ENCODE measurements around the gene HEY2.
A peak's percentile ranks its signal among the peaks of the same experiment; 100 is the strongest.
"Not testable (repeated sequence)": the region's sequence is repeated elsewhere in the genome, so short reads cannot be mapped to it uniquely, and the experiment has no call there.

The HEY2 gene

DNA sequence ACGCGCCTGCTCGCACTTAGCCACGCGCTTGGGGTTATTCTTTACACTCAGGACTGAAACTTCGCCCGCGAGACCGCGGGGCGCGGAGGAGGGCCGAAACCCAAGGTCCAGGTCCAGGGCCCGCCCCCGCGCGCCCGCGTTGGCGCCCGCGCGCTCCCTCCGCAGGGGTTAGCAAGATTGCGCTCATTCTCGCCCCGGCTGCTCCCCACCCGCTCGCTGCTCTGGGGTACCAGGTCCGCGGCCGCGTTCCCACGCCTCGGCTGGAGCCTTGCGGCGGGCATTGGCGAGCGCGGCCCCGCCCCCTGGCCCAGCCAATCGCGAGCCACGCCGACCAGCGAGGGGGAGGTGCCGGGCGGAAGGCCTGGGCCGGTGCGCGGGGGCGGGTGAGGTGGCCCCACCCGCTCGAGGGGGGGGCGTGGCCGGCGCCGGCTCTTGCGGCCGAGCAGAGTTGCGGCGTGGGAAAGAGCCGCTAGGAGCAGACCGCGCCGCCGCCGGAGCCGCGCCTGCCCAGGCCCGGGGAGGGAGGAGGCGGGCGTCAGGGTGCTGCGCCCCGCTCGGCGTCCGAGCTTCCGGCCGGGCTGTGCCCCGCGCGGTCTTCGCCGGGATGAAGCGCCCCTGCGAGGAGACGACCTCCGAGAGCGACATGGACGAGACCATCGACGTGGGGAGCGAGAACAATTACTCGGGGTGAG, at the start of gene HEY2:
Gene HEY2, plus strand, starts transcription at position 460 of the 692 bp plus-strand sequence. Its CDS starts 145 bp downstream, at position 605.
- TF ChIP-seq, protein P1, sequence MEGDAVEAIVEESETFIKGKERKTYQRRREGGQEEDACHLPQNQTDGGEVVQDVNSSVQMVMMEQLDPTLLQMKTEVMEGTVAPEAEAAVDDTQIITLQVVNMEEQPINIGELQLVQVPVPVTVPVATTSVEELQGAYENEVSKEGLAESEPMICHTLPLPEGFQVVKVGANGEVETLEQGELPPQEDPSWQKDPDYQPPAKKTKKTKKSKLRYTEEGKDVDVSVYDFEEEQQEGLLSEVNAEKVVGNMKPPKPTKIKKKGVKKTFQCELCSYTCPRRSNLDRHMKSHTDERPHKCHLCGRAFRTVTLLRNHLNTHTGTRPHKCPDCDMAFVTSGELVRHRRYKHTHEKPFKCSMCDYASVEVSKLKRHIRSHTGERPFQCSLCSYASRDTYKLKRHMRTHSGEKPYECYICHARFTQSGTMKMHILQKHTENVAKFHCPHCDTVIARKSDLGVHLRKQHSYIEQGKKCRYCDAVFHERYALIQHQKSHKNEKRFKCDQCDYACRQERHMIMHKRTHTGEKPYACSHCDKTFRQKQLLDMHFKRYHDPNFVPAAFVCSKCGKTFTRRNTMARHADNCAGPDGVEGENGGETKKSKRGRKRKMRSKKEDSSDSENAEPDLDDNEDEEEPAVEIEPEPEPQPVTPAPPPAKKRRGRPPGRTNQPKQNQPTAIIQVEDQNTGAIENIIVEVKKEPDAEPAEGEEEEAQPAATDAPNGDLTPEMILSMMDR (conservative IDR thresholded peaks at IDR 0.05; ENCODE audit: low read length) = no peak
- peak within 1 kb of the TSS; percentile 56 for H3K4me3 ChIP-seq (ENCODE audit: low read length)
- peak; percentile 83 for DNase-seq (ENCODE audit: low read depth)

DNA sequence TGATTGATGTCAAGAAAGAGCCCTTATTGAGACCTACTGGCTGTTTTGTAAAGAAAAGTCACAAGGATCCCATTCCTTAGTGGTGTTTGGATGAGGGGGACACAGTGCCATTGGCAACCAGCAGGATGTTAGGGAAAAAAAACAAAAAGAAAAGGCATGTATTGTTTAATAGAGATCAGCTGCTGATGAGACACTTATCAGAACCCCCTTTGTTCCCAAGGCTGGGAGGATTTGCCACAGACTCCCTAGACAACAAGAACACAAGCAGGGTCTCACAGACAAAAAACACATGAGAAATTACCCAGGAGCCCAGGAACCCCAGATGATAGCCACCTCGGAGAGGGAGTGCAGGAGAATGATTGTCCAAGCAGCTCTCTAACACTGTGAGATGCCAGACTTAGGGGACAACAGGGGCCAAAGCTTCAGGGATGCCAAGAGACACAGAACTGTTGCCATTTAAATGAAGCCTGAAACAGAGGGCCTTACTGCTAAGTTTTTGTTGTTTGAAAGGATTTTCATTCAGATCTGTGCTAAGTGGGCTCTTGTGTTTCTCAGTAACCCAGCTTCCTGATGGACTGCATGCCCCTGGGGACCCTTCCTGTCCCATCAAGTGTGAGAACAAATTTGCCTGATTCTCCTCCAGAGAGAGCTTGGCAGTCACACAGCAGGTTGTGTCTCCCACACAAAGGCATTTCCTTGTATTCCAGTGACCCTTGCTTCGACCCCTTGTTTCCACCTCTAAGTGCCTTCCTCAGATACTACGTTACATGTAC, 48.7 kb upstream of the HEY2 start:
- no peak overlapping the region for H3K4me3 ChIP-seq (ENCODE audit: low read length)
- TF ChIP-seq, protein P1 (conservative IDR thresholded peaks at IDR 0.05; ENCODE audit: low read length) = no peak
- DNase-seq (ENCODE audit: low read depth) = no peak

DNA sequence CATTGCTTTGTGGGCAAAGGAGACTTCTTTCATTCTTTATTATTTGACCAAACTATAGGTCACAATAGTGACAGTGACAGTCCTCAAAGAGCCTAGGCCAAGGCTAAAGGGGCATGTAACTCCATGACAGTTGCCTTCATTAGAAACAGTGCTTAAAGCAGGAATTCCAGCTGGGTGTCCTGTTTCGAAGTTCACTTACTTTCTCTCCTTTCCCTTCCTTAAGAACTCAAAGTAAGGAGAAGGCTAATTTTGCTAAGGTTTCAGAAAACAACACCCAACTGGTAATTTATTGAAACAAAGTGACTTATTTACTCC, 48.1 kb upstream of the HEY2 start:
- TF ChIP-seq, protein P1 (conservative IDR thresholded peaks at IDR 0.05; ENCODE audit: low read length) = no peak
- no peak overlapping the region for H3K4me3 ChIP-seq (ENCODE audit: low read length)
- no peak for DNase-seq (ENCODE audit: low read depth)

DNA sequence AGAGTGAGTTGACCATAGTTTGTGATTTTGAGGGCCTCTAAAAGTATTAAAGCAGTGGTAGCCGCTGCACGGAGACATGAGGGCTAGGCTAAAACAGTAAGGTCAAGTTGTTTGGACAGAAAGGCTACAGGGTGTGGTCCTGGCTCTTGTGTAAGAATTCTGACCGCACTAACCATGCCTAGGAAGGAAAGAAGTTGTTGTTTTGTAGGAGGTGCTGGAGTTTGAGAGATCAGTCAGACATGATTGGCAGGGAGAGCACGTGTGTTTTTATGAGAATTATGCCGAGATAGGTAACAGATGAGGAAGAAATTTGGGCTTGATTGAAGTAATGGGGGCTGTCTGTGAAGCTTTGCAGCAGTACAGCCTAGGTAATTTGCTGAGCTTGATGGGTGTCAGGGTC, 45.5 kb upstream of the HEY2 start:
- H3K4me3 ChIP-seq (ENCODE audit: low read length); DNase-seq (ENCODE audit: low read depth): not testable (repeated sequence)

DNA sequence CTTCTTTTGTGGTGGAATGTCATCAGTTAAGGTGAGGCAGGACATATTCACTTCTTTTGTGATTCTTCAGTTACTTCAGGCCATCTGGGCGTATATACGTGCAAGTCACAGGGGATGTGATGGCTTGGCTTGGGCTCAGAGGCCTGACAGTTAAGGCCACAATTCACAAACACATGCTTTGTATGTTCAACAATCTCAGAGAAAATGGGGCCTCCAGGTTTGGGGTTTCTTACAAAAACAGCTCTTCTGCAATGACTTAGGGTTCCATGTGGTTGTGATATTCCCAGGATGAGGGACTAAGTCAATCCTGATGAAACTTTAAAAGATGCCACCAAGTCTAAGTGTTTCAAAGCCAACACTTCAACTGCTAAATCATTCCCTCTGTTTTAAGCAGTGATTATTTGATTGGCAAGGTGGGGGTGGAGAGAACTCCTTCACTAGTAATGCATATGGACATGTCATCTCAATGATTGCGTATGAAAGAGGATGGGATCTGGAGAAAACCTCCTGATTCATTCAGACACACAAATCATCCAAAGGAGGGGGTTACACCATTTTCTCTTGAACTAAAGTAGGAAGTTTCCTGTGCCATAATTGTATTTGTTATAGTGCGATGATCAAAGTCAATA, 41.7 kb upstream of the HEY2 start:
- DNase-seq (ENCODE audit: low read depth) = no peak
- no peak overlapping the region for H3K4me3 ChIP-seq (ENCODE audit: low read length)
- TF ChIP-seq, protein P1 (conservative IDR thresholded peaks at IDR 0.05; ENCODE audit: low read length) = no peak

DNA sequence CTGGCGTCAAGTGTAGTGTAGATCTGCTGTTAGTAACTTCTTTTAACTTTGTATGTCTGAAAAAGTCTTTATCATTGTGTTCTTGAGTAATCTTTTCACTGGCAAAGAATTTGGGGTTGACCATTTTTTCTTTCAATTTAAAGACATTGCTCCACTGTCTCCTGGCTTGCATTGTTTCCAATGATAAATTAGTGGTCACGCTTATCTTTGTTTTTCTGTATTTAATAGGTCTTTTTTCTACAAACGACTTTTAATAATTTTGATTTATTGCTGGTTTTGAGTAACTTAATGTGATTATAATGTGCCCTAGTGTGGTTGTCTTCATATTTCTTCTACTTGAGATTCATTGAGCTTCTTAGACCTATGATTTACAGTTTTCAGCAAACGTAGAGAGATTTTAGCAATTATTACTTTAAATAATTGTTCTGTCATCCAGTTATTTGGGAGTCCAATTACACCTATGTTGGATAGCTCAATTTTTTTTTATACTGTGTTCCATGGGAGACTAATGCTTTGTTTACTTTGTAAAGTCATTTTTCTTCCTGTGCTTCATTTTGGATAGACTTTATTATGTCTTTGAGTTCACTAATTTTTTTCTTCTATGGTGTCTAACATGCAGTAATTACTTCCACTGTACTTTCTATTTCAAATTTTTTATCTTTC, 38.3 kb upstream of the HEY2 start:
- no peak overlapping the region for H3K4me3 ChIP-seq (ENCODE audit: low read length)
- TF ChIP-seq, protein P1 (conservative IDR thresholded peaks at IDR 0.05; ENCODE audit: low read length) = no peak
- no peak for DNase-seq (ENCODE audit: low read depth)

DNA sequence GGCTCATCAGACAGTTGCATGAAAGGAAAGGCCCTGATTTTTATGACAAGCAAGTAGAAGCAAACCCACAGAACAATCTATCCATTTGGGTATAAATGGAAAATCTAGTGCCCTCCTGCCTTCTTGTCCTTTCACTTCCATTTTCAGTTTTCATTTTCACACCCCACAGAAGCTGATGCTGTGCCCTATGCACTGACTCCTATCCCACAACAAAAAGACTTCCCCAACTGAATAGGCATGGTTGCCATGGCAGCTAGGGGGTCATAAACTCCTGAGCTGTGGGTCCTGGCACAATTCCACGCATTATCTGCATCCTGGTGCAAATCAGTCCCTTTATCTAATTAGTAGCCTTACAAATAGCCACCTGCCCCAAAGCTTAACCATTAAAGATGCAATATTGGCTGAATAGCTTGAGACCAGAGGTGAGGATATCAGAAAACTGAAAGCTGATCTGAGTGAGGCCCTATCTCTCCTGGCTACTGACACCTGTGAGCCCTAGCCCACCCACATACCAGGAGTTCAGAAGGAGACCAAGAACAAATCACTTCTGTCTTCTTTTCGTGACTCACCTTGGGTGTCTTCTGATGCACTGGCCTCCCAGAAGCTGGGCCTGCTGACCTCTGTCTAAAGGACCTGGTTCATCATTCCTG, 34.9 kb upstream of the HEY2 start:
- TF ChIP-seq, protein P1 (conservative IDR thresholded peaks at IDR 0.05; ENCODE audit: low read length) = no peak
- no peak overlapping the region for H3K4me3 ChIP-seq (ENCODE audit: low read length)
- DNase-seq (ENCODE audit: low read depth) = no peak
